ENCODE data around the gene RIMS1.

DNA sequence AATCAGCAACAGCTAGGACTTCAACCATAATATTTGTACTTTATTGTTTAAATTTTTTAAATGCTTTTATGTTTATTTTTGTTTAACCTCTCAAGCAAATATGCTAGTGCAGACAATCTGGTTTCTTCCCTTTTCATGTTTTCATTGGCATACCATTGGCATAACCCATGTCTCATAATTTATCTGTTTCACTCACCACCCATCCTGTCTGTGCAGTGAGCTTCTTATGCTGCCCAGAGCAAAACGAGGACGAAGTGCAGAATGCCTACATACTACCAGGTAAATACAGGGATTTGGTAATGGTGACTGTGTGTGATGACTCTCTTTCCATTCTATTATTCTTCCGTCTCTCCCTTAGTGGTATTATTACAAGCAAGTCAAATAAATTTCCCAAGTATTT lies 374.1 kb downstream of the RIMS1 start:
- TF ChIP-seq, protein P1, sequence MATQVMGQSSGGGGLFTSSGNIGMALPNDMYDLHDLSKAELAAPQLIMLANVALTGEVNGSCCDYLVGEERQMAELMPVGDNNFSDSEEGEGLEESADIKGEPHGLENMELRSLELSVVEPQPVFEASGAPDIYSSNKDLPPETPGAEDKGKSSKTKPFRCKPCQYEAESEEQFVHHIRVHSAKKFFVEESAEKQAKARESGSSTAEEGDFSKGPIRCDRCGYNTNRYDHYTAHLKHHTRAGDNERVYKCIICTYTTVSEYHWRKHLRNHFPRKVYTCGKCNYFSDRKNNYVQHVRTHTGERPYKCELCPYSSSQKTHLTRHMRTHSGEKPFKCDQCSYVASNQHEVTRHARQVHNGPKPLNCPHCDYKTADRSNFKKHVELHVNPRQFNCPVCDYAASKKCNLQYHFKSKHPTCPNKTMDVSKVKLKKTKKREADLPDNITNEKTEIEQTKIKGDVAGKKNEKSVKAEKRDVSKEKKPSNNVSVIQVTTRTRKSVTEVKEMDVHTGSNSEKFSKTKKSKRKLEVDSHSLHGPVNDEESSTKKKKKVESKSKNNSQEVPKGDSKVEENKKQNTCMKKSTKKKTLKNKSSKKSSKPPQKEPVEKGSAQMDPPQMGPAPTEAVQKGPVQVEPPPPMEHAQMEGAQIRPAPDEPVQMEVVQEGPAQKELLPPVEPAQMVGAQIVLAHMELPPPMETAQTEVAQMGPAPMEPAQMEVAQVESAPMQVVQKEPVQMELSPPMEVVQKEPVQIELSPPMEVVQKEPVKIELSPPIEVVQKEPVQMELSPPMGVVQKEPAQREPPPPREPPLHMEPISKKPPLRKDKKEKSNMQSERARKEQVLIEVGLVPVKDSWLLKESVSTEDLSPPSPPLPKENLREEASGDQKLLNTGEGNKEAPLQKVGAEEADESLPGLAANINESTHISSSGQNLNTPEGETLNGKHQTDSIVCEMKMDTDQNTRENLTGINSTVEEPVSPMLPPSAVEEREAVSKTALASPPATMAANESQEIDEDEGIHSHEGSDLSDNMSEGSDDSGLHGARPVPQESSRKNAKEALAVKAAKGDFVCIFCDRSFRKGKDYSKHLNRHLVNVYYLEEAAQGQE (IDR thresholded peaks at IDR 0.05): no peak
- TF ChIP-seq, protein P2, sequence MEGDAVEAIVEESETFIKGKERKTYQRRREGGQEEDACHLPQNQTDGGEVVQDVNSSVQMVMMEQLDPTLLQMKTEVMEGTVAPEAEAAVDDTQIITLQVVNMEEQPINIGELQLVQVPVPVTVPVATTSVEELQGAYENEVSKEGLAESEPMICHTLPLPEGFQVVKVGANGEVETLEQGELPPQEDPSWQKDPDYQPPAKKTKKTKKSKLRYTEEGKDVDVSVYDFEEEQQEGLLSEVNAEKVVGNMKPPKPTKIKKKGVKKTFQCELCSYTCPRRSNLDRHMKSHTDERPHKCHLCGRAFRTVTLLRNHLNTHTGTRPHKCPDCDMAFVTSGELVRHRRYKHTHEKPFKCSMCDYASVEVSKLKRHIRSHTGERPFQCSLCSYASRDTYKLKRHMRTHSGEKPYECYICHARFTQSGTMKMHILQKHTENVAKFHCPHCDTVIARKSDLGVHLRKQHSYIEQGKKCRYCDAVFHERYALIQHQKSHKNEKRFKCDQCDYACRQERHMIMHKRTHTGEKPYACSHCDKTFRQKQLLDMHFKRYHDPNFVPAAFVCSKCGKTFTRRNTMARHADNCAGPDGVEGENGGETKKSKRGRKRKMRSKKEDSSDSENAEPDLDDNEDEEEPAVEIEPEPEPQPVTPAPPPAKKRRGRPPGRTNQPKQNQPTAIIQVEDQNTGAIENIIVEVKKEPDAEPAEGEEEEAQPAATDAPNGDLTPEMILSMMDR (IDR thresholded peaks at IDR 0.05; ENCODE audit: low read depth, low read length, missing input control): no peak
- no peak for TF ChIP-seq SP1 (IDR thresholded peaks at IDR 0.05)
- TF ChIP-seq GABPA (IDR thresholded peaks at IDR 0.05 in 1 of 2, conservative IDR thresholded peaks at IDR 0.05 in 1 of 2): no peak
- no peak for TF ChIP-seq JUND (IDR thresholded peaks at IDR 0.05)
- TF ChIP-seq, protein P3, sequence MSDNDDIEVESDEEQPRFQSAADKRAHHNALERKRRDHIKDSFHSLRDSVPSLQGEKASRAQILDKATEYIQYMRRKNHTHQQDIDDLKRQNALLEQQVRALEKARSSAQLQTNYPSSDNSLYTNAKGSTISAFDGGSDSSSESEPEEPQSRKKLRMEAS (IDR thresholded peaks at IDR 0.05): no peak
- TF ChIP-seq TAF1 (conservative IDR thresholded peaks at IDR 0.05): no peak
- TF ChIP-seq, protein P4, sequence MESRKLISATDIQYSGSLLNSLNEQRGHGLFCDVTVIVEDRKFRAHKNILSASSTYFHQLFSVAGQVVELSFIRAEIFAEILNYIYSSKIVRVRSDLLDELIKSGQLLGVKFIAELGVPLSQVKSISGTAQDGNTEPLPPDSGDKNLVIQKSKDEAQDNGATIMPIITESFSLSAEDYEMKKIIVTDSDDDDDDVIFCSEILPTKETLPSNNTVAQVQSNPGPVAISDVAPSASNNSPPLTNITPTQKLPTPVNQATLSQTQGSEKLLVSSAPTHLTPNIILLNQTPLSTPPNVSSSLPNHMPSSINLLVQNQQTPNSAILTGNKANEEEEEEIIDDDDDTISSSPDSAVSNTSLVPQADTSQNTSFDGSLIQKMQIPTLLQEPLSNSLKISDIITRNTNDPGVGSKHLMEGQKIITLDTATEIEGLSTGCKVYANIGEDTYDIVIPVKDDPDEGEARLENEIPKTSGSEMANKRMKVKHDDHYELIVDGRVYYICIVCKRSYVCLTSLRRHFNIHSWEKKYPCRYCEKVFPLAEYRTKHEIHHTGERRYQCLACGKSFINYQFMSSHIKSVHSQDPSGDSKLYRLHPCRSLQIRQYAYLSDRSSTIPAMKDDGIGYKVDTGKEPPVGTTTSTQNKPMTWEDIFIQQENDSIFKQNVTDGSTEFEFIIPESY (IDR thresholded peaks at IDR 0.05): no peak
- TF ChIP-seq RAD21 (IDR thresholded peaks at IDR 0.05): no peak
- no peak for TF ChIP-seq NR2F2 (IDR thresholded peaks at IDR 0.05)
- TF ChIP-seq EGR1 (IDR thresholded peaks at IDR 0.05; ENCODE audit: low read depth in 2 of 2): no peak
- TF ChIP-seq RXRA (IDR thresholded peaks at IDR 0.05): no peak
- TF ChIP-seq, protein P5, sequence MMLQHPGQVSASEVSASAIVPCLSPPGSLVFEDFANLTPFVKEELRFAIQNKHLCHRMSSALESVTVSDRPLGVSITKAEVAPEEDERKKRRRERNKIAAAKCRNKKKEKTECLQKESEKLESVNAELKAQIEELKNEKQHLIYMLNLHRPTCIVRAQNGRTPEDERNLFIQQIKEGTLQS (IDR thresholded peaks at IDR 0.05): no peak

Data from liver (tissue), 3 donors.